ENCODE data around the gene OVOL2. TPM values are rescaled to one million over a fixed set of nuclear protein-coding genes. Genes with fewer than 3 reads are reported as not detected.
A peak's percentile ranks its signal among the peaks of the same experiment; 100 is the strongest.
"Not testable (repeated sequence)": the region's sequence is repeated elsewhere in the genome, so short reads cannot be mapped to it uniquely, and the experiment has no call there.

Gene OVOL2
- polyA plus RNA-seq, 5 donors, result 6.7 to 10.3 (median 8.1) TPM

DNA sequence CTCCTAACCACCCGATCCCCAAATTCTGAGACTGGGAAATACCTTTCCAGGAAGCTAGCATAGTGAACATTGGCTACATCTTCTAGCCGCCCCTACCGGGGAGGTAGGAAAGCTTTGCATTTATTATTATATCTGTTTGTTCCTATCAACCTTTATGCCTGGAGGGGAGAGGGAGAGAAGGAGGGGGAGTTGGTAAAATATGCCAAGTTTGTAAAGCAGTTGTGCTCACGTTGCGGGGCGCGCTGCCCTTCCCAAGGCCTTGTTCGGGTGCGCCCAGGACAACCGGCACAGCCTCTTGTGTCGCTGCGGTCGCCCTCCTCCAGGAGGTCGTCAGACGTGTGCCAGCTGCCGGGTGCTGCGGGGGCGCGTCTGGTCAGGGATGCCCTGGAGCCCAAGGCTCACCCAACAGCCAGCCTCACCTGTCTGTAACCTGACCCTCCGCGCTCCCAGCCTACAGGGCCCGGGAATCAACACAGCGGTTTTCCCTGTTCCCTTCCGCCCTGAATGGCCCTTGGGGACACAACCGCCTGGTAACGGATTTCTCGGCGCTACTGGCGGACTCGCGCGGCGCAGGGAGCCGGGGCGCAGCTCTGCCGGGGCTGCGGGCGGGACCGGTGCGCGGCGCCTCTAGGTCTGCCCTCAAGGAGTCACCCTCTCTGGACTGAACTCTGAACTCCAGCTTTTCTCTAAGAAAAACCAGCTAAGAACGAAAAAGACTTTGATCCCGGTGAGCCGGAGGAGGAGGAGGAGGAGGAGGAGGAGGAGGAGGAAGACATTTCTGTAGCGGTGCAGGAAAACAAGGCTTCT is 1.1 kb upstream of the OVOL2 start:
- DNase-seq, result peak in 1 of 2 donors; percentile 11

DNA sequence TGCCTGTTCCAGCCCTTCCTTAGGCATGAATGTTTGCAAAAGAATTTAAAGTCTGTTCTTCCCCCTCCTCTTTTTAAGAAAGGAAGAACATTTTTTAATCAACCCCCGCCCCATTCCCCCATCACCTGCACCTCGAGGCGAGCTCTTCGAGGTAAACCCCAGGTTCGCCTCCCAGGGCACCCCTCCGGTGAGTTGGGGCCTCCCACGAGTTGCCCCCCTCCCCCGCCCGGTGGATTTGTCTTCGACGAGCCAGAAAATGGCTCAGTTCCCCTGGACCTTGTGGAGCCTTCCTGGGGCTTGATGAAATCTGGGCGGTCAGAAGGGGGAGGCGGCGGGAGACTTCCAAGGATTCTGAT is 256 bp upstream of the OVOL2 start:
- no peak for DNase-seq

DNA sequence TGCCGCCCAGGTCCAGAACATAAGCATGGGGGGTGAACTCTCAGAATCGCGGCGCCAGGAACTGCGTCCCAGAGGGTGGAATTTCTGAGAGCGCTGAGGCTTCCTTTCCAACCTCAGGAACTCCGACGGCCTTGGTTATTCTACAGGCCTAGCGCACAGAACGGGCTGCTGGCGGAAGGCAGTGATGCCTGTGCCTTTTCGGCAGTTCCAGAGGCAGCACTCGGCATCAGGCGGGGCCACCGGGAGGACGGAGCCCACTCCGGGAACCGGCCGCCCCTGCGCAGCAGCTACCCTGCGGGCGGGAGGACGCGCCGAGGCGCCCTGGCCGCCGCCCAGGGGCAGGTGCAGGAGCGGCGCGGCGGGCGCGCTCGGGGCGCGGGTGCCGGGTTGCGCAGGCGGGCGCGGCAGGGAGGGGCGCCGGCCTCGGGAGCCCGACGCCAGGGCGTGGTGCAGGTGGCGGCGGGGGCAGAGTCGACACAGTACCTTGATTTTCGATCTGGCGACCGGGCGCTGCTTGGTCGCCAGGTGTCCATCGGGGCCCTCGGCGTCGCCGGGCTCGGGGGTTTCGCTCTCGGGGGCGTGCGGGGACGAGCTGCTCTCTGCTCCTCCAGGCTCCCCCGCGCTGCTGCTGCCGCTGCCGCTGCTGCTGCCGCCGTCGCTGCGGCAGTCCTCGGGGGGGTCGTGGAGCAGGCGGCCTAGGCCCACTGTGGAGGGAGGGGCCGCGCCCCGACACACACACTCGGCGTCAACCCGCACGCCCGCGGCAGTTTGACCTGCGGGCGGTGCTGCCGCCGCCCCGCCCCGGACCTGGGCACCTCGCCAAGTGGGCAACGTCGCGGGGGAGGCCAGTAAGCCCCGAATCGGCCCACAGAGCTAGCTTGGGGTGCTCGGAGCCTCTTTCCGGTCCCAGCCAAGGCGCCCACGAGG is 1.3 kb downstream of the OVOL2 start:
- peak in 1 of 2 donors; percentile 20 for DNase-seq

GRCh38 chr20:18055261-18055660 is 2.5 kb downstream of the OVOL2 start:
- DNase-seq, result no peak

DNA sequence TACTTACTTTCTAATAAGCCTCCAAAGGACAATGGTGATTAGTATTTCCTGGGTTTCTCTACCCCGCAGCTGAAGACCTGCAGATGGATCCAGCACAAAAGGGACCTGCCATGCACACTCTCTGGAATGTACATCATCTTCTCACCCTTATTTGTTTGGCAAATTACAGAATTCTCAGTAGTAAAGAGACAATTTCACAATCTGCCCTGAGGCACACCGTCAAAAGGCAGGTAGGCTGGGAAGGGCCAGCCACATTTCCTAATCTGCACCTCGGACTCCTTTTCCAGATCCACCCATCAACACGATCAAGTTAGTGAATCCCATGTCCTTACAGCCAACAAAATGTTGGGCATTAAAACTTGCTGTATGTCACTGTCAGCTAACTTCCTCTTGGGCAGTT is 4.9 kb downstream of the OVOL2 start:
- DNase-seq, result no peak

GRCh38 chr20:18050628-18051027 is 7.1 kb downstream of the OVOL2 start:
- no peak for DNase-seq

DNA sequence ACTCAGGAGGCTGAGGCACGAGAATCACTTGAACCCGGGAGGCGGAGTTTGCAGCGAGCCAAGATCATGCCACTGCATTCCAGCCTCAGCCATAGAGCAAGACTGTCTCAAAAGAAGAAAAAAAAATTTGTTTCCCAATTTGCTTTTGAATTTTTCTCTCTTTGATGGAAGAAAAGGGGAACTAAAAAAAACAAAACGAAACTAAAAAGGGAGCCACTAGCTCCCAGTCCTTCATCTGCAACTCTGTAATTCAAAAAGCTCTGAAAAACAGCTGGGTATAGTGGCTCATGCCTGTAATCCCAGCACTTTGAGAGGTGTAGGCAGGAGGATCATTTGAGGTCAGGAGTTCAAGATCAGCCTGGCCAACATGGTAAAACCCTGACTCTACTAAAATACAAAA is 9.5 kb downstream of the OVOL2 start:
- no peak for DNase-seq

DNA sequence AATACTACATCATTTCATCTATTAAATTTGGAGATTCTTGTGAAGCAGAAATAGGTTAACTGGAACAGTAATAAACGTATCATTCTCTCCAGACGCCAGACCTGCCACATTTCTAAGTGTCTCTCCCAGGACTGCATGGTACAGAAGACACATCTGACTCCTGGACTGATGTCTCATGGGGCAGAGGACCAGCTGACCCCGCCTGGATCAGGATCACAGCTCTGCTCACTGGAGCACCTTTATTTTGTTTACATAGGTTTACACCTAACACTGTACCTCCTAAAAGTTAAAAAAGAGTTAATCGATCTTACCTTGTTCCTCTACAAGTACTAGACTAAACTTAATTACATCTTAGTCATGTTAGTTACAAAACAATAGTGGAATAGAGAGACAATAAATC is 11.2 kb downstream of the OVOL2 start:
- DNase-seq, result no peak

- DNase-seq, result no peak
These were observed 15.5 kb downstream of the OVOL2 start for GRCh38 chr20:18042229-18042628.

GRCh38 chr20:18041462-18041861 is 16.3 kb downstream of the OVOL2 start:
- no peak for DNase-seq

GRCh38 chr20:18039063-18039462 is 18.7 kb downstream of the OVOL2 start:
- no peak for DNase-seq

GRCh38 chr20:18034039-18034438 is 23.7 kb downstream of the OVOL2 start:
- no peak for DNase-seq

DNA sequence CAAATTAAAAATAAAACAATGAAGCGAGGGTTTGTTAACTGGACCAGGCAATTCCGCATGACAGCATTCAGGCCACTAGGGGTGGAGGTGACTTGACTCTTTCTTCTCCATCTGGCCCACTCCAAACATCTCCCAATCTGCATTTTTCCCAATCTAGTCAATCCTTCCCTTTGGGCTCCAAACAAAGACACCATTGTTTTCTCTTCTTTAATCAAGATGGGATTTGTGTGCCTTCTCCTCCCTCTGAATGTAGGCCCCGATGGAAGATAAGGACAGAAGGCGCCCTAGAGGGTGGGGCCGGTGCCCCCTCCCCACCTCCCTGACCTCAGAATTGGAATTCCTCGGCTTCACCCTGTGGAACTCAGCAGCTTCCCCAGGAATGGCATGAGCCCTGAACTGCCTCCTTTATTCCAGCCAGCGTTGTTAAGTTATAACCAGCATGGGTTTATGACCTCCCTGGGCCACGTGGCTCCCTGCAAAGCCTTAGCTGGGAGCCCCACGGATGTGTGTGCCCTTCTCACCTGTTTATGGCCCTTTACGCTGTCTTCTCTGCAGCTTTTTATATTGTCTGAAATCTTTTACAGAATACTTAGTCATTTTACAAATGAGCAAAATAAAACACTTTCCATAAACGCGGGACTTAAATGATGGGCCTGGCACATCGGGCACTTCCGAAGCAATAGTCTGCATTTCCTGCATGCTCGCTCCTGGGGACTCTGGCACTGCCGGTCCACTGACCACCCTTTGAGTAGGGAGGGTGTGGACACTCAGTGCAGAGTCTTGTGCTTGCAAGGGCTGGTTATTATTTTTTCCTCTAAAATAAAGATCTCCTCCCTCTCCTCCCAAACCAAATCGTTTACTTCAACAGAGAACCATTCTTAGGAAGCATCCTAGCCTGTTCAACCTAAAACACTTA is 24.5 kb downstream of the OVOL2 start:
- DNase-seq, result no peak

DNA sequence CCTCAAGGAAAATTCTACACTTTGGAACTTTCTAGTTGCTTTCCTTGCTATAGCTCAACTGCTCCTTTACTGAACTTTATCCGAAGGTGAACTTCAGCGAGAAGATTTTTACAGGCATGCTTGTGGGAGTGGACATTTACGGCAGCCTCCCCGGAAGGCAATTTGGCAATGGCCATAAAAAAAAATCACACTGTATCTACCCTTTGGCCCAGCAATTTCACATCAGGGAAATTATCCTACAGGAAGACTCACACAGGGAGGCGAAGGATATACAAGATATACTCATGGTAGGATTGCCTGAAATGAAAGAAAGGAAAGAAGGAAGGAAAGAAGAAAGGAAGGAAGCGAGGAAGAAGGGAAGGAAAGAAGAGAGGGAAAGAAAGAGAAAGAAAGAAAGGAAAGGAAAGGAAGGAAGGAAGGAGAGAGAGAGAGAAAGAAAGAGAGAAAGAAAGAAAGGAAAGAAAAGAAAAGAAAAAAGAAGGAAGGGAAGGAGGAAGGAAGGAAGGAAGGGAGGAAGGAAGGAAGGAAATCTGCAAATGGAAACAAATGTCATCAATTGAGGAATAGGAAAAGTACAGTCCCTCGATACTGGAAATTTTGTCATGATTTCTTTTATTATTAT is 25.7 kb downstream of the OVOL2 start:
- no peak for DNase-seq

DNA sequence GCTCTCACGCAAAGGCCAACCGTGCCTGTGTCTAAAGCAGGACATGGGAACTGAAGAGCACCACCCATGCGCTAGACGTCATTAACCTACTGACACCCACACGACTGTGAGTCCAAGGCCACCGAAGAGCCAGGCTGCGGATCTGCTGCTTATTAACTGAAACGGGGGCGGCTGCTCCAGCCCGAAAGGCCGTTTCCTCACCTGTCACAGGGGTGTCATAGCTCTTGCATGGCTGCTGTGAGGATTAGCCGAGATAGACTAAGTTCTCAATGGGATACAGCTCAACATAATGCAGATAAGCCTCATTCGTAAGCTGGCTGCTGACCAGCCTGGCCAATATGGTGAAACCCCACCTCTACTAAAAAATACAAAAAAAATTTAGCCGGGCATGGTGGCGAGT is 26.7 kb downstream of the OVOL2 start:
- no peak for DNase-seq

DNA sequence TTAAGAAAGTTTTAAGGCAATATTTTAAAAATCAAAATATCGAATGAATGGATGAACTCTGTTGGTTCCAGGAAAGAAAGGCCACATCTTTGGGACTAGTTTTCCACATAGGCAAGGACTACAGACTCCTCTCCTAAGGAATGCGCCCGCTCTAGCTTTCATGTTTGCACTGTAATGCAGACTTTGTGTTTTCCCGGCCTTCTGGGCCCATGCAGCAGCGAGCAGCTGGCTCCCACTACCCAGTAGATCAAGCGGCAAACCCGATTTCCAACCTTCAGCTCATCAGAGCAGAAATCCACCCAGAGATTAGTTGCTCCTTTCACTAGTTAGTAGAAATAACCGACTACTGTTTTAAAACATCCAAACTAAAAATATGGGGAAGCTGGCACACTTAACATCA is 27.7 kb downstream of the OVOL2 start:
- no peak for DNase-seq

GRCh38 chr20:18027011-18027410 is 30.7 kb downstream of the OVOL2 start:
- DNase-seq, result not testable (repeated sequence)

DNA sequence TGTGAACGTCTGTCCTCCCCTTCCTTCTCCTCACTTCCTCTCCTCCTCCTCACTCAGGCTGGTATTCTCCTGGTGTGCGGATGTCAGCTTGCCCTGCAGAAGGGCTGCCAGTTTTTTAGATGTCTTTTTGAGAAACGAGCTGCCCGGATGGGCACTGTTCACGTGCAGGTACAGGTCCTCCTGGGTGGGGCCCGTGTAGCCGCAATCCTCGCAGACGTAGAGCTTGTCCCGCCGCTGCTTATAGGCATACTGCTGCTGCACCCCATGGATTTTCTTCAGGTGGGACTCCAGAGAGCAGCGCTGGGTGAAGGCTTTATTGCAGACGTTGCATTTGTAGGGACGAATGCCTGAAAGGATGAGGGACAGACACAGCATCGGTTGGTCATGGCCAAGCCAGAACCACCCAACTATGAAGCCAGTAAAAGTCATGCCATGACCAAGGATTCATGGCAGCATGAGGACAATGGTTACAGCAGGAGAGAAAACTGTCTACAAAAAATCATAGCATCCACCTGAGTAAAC is 33.0 kb downstream of the OVOL2 start:
- no peak for DNase-seq

GRCh38 chr20:18020931-18021330 is 36.8 kb downstream of the OVOL2 start:
- DNase-seq, result no peak

- no peak for DNase-seq
These were observed 38.6 kb downstream of the OVOL2 start for GRCh38 chr20:18019068-18019467.

GRCh38 chr20:18018100-18018499 is 39.6 kb downstream of the OVOL2 start:
- no peak for DNase-seq
